Measurements from ENCODE around the gene IL31RA.

IL31RA gene

GRCh38 chr5:55873234-55873633 is 22.1 kb downstream of the IL31RA start:
- no peak for TF ChIP-seq CTCF (IDR thresholded peaks at IDR 0.05; ENCODE audit: low read depth, low read length)
- H3K36me3 ChIP-seq: no peaks in the 10 kb centered on the region
- DNase-seq: no peak

GRCh38 chr5:55877655-55878054 is 26.5 kb downstream of the IL31RA start:
- peaks cover 6% of the 10 kb centered on the region; the same call in 1 of the 2 replicates for H3K27me3 ChIP-seq
- H3K4me3 ChIP-seq (ENCODE audit: low read depth, low read length): no peak overlapping the region
- no peaks in the 10 kb centered on the region for H3K36me3 ChIP-seq
- no peaks in the 10 kb centered on the region for H3K9me3 ChIP-seq
- H3K4me1 ChIP-seq: no peaks in the 10 kb centered on the region
- no peak for TF ChIP-seq CTCF (IDR thresholded peaks at IDR 0.05; ENCODE audit: low read depth, low read length)
- DNase-seq: no peak

More at GRCh38 chr5:55873234-55873633, 22.1 kb downstream of the IL31RA start:
- peaks cover 6% of the 10 kb centered on the region; the same call in 1 of the 2 replicates for H3K27me3 ChIP-seq
- no peaks in the 10 kb centered on the region for H3K4me1 ChIP-seq
- no peak overlapping the region for H3K4me3 ChIP-seq (ENCODE audit: low read depth, low read length)
- no peaks in the 10 kb centered on the region for H3K9me3 ChIP-seq

GRCh38 chr5:55880453-55880852 is 29.3 kb downstream of the IL31RA start:
- TF ChIP-seq CTCF (IDR thresholded peaks at IDR 0.05; ENCODE audit: low read depth, low read length): no peak
- Histone ChIP-seq H3K27me3 (no peaks in the 10 kb centered on the region; the same call in 1 of the 2 replicates), H3K4me1 (no peaks in the 10 kb centered on the region), H3K9me3 (no peaks in the 10 kb centered on the region), H3K36me3 (no peaks in the 10 kb centered on the region), H3K4me3 (ENCODE audit: low read depth, low read length) (no peak overlapping the region)
- no peak for DNase-seq

- Histone ChIP-seq H3K4me3 (ENCODE audit: low read depth, low read length) (no peak overlapping the region), H3K27me3 (no peaks in the 10 kb centered on the region), H3K9me3 (no peaks in the 10 kb centered on the region), H3K36me3 (no peaks in the 10 kb centered on the region), H3K4me1 (no peaks in the 10 kb centered on the region)
- no peak for DNase-seq
- no peak for TF ChIP-seq CTCF (IDR thresholded peaks at IDR 0.05; ENCODE audit: low read depth, low read length)
These were observed 34.2 kb downstream of the IL31RA start for GRCh38 chr5:55885359-55885758.

GRCh38 chr5:55888205-55888604 is 37.0 kb downstream of the IL31RA start:
- H3K27me3 ChIP-seq: no peaks in the 10 kb centered on the region
- TF ChIP-seq CTCF (IDR thresholded peaks at IDR 0.05; ENCODE audit: low read depth, low read length): no peak
- no peak overlapping the region for H3K4me3 ChIP-seq (ENCODE audit: low read depth, low read length)
- DNase-seq: no peak
- H3K4me1 ChIP-seq: no peaks in the 10 kb centered on the region
- no peaks in the 10 kb centered on the region for H3K36me3 ChIP-seq
- H3K9me3 ChIP-seq: no peaks in the 10 kb centered on the region

- no peaks in the 10 kb centered on the region for H3K27me3 ChIP-seq
- no peaks in the 10 kb centered on the region for H3K9me3 ChIP-seq
- H3K4me1 ChIP-seq: no peaks in the 10 kb centered on the region
- no peak for TF ChIP-seq CTCF (IDR thresholded peaks at IDR 0.05; ENCODE audit: low read depth, low read length)
- no peak for DNase-seq
- H3K4me3 ChIP-seq (ENCODE audit: low read depth, low read length): no peak overlapping the region
- no peaks in the 10 kb centered on the region for H3K36me3 ChIP-seq
These were observed 41.3 kb downstream of the IL31RA start for GRCh38 chr5:55892479-55892878.
